ENCODE results near the gene R3HDM1.
"Not testable (repeated sequence)": the region's sequence is repeated elsewhere in the genome, so short reads cannot be mapped to it uniquely, and the experiment has no call there.

R3HDM1 gene

DNA sequence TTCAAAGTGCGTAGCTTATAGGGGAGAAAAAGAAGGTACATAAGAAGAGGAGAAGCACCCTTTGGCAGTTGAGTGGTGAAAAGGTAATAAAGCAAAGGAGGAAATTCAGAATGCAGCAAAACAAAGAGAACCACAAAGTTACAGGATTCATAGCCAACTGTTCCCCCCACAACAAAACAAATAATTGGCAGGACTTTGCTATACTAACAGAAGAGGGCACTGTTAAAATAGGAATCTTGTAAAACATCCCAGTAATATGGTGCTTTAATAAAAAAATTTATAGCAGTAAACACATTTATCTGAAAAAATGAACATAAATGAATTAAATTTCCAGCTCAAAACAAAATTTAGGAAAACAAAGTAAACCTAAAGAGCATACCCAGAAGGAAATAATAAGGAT is 42.3 kb downstream of the R3HDM1 start:
- DNase-seq (ENCODE audit: low spot score): no peak

DNA sequence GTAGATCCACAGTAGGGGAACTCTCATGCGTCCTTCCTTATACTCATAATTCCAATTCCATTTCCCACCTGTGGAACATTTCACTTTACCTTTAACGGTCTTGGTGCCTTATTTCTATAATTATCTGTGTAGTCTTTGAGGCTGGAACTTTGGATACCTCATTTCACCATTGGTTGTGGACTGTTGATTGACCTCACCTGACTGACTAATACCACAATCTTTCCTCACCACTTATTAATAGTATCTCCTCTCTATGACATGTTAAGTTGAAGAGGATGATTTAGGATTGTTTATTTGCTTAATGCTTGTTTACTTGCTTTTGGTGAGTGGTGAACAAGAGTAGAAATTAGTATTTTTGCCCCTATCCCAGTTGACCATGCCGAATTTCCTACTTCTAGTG is 50.0 kb downstream of the R3HDM1 start:
- no peak for DNase-seq (ENCODE audit: low spot score)

DNA sequence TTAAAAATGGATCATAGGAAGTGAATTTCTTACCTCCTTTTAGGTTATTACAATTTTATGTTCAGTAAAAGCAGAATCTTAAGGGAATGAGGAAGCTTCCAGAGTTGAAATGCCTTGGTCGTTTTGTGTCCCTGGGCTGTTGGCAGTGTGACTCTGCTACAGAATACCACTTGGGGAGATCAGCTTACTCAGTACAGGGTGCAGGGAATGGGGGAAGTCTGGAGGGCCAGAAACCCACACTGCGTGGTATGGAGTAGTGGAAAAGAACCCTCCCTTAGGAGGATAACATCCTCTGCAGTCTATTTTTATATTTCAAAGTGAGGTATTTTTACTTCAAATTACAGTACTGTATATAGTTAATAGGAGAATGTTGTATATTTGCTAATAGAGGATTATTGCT is 51.1 kb downstream of the R3HDM1 start:
- no peak for DNase-seq (ENCODE audit: low spot score)

DNA sequence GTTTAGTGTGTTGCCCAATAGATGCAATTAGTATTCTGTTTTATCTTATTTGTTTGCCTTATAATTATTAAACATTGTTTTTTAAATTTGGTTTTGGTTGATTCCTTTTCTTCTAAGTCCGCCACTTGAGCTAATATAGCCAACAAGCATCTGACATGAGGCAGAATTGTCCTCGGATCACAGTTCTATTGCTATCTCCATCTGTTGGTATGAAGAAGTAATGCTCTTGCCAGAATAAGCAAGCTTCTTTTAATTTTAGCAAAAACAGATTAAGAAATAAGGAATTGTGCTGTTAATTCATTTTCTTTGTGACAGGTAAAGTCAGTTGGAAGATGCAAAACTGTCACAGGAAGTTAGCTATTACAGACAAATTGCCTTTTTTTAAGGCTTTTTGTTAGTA is 54.3 kb downstream of the R3HDM1 start:
- DNase-seq (ENCODE audit: low spot score): no peak

DNA sequence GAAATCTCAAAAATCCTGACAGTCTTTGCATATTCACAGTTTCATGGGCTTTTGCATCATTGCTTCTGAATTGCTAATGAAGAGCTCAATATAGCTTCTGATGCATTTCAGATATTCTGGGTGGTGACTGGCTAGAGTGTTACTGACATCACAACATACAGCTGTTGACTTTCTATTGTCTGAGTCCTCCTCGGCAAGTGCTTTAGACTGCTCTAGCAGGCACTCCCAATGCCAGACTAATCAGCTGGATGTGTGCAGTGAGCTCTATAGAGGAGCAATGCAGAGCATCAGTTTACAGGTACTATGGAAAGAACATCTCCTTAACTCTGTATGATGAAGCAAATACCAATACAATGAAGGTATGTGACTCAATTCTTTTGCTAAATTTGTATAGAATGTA is 54.9 kb downstream of the R3HDM1 start:
- no peak for DNase-seq (ENCODE audit: low spot score)

DNA sequence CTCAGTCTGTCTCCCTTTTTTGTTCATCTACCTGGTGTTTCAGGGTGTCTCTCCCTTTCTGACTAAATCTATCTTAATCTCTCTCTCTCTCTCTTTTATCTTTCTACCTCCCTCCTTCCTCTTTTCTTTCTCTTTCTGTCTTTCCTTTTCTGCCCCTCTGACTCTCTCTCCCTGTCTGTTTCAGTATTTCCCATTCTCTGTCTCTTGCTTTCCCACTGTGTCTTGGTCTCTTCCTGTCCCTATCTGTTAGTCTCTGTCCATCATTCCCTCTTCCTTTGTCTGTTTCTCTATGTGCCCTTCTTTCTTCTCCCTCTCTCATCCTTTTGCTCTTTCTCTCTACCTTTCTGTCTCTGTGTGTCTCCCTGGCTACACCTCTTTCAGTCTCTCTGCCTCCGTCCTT is 56.7 kb downstream of the R3HDM1 start:
- DNase-seq (ENCODE audit: low spot score): no peak

DNA sequence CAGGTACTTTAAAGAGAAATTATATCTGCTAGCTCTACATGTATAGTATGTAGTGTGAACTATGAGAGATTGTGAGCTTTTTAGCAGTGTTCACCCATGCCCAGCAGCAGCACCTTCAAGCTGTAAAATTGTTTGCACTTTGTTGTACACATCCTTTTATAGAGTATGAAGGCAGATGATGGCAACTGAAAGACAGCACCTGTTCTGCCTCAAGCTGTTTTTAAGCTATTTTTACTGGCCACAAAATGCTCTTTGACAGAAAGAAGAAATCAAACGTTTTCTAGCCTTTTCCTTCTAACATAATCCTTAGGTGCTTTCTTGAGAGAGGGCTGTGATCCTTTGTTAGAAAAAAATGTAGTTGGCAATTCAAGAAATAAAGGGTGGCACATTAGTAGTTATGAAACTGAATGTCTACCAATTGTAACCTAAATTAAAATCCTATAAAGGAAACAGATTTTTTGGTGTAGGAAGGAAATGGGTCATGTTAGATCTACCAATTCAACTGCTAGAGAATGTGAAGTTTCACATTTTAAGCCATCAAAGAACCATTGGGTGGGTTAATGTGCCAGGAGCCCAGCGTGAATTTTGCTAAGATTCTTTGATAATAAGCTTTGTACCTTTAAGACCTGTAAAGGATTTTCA is 59.5 kb downstream of the R3HDM1 start:
- no peak for DNase-seq (ENCODE audit: low spot score)

DNA sequence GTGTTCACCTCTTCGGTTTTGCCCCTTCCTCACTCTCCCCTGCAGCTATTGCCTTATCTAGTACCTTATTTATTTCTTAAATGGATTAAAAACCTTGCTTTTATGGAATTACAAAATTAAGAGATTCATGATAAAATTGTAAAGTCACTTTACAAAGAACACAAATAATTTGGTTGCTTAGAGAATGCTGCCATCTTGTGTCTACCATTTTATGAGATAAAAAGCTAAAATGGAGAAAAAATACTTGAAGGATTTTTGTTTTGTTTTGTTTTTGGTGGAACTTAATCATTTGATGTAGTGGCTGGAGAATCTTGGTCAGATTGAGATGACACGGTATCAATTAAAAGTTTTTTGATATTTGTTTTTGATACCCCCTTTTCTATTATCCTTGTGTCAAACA is 69.6 kb downstream of the R3HDM1 start:
- DNase-seq (ENCODE audit: low spot score): no peak

DNA sequence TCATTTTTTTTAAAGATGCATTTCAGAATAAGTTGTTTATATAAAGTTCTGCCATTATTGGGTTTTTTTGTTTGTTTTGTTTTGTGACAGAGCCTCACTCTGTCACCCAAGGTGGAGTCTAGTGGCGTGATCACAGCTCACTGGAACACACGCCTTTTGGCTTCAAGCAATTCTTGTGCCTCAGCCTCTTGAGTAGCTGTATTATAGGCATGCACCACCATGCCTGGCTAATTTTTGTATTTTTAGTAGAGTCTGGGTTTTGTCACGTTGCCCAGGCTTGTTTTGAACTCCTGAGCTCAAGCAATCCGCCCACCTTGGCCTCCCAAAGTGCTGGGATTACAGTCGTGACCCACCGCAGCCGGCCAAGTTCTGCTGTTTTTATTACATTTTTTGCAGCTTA is 72.3 kb downstream of the R3HDM1 start:
- no peak for DNase-seq (ENCODE audit: low spot score)

DNA sequence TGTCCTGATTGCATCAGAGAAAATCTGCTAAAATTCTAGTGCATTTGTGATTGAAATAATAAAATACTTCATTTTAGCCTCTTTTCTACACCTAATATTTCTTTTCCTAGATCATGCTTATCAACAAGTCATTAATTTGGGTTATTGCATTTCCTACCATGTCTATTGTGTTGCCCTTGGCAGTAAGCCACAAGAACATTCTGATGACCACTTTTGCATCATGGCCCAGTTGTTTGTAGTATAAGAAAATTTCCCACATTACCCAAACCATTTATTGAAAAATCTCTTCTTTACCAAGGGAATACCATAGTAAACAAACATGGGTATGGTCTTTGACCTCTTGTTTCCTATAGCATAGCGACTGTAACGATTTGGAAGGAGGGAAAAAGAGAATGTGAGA is 76.3 kb downstream of the R3HDM1 start:
- DNase-seq (ENCODE audit: low spot score): no peak

DNA sequence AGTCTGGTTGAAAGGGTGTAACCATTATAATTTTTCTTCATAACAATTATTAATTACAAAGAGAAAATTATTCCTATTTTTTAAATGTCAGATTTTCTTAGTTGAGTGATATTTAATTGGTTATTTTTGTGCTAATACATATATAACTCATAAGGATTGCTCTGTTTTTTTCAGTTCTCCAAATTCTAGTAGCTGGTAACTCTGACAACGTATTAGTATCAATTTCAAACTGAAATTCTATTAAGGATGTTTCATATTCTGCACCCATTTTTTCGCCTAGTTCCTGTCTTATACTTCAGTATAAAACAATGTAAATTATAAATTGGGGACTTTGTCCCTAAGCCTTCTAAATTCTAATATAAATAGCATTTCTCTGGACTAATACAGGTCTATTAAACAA is 81.0 kb downstream of the R3HDM1 start:
- DNase-seq (ENCODE audit: low spot score): no peak

DNA sequence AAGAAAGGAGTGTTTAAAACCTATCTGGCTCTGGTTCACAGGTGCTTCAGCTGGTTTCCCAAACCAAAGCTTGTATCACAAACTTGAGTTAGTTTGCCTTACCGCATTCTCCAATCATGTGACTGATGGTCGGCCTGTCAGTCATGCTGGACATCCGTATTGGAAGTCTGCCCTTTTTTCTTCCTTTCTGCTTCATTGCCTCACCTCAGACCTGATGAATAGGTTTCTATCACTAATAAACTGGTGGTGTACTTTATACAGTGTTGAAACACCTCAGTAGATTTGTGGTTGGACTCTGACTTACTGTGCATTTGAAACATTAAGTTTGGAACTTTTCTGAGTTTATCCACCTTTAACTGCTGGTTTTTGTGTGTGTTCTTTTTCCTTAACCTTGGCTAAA is 84.1 kb downstream of the R3HDM1 start:
- DNase-seq (ENCODE audit: low spot score): no peak

DNA sequence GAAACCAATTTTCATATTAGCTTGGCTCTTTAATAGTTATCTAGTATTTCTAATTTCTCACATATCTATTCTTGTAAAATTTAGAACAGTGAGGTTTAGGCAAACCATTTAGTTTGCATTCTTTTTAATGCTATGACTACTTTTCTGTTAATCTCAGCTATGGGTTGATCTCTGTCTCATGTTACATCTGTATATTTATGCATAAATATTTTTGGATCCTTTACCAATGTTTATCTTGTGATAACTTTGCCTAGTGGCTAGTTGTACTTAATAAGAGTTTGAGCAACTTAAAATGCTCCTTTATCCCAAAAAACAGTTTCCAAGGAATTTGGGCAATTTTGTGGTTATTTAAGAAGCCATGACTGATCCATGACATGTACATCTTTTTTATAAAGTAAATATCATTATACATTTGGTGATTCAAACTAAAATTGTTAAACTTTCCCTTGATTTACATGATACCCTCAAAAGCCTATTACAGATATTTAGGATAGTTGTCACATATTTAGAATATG is 86.3 kb downstream of the R3HDM1 start:
- DNase-seq (ENCODE audit: low spot score): no peak

DNA sequence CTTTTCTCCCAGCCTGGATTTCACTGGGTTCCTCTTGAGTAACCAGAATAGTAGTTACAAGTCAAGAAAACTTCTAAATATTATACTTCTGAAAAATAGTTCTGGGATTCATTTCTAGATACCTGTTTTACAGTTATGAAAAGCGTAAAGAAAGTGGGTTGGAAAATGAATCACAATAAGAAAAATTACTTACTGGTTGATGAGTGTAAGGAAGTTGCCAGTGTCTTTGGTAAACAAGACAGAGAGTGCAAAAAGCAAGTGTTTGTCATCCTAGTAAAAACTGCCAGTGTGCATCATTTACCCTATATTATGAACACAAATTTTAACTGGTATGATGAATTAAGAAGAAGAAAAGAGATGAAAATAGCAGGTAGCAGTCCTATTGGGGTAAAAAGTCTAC is 88.9 kb downstream of the R3HDM1 start:
- no peak for DNase-seq (ENCODE audit: low spot score)

DNA sequence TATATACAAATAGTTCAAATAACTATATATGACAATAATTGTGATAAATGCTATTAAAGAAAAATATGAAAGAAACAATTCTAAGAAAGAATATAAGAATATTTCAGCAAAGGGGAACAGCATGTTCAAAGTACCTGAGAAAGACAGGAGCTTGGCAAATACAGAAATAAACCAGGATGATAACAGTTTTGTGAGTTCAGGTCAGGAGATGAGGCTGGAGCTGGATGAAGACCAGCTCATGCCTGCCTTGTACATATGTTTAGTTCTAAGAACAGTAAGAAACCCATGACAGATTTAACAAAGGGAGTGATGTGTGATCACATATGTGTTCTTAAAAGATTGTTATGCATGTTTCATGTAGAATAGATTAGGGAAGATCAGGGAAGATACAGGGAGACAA is 98.2 kb downstream of the R3HDM1 start:
- DNase-seq (ENCODE audit: low spot score): no peak

DNA sequence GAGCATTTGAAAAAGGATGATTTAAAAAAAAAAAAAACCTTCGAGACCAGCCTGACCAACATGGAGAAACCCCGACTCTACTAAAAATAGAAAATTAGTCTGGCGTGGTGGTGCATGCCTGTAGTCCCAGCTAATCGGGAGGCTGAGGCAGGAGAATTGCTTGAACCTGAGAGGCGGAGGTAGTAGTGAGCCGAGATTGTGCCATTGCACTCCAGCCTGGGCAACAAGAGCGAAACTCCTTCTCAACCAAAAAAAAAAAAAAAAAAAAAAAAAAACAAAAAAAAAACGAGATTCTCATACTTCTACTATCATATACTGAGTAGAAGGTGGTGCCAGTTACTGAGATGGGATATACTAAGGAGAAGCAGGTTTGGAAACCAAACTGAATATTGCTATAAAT is 98.8 kb downstream of the R3HDM1 start:
- DNase-seq (ENCODE audit: low spot score): not testable (repeated sequence)

DNA sequence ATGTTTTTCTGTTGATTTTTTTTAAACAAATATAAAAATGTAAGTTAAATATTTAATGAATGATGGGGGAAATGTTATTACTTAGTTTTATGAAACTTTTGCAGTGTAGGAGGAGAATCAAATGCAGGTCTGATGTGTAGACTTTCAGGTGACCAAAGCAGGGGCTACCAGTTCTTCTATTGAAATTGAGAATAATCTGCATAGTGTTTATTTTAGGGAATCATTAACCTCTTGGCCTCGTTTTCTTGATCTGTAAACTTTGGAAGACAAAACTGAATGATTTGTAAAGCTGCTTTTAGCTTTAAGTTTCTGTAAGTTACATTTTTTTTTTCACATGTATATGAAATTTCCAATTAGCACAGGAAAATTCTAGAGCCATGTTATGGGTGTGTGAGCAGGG is 99.2 kb downstream of the R3HDM1 start:
- no peak for DNase-seq (ENCODE audit: low spot score)

DNA sequence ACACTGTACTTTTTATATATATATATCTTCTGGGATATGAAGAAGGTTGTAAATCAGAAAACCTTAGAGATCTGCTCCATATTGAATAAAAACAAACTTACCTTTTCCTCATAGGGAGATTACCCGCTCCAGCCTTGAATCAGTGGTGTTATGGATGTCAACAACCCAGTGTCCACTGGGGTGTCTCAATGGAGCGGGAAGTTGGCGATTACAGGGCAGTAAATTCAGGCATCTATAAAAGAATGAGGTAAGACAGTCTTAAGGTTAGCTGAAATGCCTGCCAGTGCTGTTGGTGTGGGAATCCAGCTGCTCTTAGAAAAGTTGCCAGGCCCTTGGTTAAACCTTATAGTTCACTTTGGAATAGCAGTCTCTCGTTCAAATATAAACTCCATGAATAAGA is 102.3 kb downstream of the R3HDM1 start:
- no peak for DNase-seq (ENCODE audit: low spot score)

DNA sequence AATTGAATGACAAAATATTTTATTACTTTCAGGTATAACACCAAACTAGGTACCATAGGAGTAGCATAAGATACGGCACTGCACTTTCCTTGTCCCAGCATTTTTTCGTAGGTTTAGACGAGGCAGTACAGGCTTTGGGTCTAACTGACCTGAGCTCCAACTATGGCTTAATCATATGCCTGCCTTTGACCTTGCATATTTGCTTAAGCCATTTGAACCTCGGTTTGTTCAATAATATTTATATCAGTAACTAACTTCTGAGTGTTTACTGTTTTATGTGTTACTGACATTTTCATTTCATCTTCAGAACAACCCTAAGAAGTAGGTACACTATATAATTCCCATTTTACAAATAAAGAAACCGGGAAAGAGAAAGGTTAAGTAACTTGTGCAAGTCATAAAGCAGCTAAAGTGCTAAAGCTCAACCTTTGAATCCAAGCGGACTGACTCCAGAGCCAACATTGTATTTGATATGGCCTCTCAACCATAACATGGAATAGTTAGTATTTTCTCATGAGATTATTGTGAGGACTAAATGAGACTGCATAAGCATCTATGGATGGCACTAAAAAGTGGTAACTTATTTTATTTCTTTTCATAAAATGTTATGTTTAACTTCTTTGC is 104.0 kb downstream of the R3HDM1 start:
- DNase-seq (ENCODE audit: low spot score): no peak

DNA sequence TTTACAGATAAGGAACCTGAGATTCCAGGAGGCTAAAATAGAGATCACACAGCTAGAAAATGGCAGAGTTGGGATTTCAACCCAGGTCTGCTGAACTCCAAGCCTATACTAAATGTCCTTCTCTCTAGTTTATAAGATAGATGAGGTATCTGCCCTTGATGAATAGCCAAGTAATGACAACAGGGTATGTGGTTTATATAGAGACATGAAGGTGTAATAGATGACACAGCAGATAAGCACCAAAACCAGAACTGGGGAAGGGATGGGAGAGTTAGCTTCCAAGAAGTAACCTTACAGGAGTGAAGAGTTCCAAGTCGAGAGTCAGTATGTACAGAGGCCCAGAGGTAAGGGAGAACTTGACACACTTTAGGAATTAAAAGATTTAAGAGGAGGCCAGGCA is 105.7 kb downstream of the R3HDM1 start:
- DNase-seq (ENCODE audit: low spot score): no peak

DNA sequence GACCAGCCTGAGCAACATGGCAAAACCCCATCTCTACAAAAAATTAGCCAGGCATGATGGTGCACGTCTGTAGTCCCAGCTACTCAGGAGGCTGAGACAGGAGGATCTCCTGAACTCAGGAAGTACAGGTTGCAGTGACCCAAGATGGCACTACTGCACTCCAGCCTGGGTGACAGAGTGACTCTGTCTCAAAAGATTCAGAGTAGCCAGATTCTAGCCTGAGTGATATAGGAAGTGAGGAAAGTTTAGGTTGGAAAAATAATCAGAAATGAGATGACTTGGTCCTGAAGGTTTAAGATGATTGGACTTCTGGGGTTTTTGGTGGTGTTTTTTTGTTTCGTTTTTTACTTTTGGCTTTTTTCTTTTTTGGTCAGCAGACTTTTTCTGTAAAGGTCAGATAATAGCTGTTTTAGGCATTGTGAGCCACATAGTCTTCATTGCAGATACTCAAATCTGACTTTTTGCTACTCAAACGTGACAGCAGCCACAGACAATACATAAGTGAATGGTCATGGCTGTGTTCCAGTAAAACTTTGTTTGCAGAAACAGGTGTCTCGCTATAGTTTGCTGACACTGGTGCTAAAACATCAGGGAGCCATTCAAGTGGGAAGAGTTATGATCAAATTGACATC is 106.3 kb downstream of the R3HDM1 start:
- DNase-seq (ENCODE audit: low spot score): no peak

DNA sequence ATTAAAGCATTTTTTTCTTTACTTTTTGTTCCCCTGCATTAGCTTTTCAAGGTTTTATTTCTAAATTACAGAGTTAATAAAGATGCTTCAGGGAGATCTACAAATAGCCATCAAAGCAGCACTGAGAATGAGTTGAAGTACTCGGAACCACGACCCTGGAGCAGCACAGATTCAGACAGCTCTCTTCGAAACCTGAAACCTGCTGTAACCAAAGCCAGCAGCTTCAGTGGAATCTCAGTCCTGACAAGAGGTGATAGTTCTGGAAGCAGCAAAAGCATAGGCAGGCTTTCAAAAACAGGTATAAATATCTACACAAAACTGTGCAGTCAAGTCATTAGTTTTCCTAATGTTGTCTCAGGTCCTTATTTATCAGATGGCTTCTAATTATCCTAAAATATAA is 107.5 kb downstream of the R3HDM1 start:
- no peak for DNase-seq (ENCODE audit: low spot score)

DNA sequence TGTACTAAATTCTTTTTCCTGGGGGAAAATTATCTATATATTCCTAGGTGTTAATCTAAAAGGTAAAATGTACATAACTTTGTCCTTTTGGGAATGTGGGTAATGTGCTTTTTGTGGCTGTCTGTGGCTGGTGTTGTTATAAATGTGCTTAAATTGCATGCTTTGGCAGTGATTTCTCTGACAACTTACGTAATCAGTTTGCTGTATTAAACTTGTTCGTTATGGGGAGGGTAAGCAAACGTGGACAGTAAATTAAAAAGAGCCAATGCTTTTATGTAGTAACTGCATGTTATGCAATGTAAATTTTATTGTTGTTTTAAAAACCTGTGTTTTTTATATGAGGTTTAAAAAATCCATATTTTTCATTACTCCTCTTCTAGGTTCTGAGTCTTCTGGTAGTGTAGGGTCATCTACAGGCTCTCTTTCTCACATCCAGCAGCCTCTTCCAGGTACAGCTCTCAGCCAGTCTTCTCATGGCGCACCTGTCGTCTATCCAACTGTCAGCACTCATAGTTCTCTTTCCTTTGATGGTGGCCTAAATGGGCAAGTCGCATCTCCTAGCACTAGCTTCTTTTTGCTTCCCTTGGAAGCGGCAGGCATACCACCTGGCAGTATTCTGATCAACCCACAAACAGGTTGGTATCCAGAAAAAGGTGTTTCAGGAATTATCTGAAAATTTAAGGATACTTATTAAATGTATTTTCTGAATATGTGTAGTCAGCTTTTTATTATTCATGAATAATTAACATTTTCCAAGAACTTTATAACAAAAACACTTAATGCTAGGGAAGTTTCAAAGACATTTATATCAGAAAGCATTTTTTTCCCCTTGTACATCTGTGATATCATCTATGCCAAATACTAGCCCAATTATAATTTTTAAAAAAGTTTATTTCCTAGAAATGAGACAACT is 110.1 kb downstream of the R3HDM1 start:
- DNase-seq (ENCODE audit: low spot score): no peak
